Measurements from ENCODE around the gene POLR2L.

Gene POLR2L

DNA sequence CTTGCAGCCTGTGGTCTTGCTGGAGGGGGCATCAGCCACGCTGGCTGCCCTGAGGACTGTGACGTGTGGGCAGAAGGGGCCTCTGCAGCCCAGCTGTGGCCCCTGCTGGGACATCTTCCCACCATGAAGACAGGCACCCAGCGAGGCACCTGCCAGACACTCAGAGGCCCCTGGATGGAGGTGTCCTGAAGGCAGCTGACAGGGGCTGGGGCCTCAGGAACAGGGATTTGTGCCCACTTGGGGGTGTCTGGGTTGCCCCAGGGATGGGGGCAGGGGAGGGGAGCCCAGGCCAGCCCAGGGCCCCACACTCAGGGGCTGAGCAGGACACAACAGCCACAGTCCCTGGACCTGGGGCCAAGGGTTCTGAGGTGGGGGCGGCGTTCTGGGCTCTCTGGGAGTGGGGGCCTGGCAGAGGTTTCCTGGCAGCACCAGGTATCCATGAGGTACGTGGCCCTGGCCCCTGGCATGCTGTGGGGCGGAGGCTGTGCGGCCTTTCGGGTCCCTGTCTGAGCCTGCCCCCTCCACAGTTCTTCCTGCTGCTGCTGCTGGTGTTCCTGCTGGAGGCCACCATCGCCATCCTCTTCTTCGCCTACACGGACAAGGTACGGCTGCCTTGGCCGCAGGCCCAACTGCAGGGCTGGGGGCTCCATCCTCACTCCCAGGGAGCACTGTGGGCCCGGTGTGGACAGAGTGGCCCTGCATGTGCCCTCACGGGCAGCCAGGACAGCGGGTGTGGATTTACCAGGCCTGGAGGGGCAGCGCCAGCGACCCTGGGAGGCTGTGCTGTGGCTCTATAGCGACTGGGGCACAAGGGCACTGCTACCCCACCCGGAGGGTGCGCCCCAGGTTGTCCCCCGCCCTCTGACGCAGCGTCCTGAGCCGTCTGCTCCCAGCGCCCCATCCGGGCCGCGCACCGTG is 21.8 kb upstream of the POLR2L start:
- TF ChIP-seq ZNF274 (IDR thresholded peaks at IDR 0.05; ENCODE audit: low read depth, low read length): no peak
- no peak overlapping the region for H3K4me3 ChIP-seq (ENCODE audit: low read length)

DNA sequence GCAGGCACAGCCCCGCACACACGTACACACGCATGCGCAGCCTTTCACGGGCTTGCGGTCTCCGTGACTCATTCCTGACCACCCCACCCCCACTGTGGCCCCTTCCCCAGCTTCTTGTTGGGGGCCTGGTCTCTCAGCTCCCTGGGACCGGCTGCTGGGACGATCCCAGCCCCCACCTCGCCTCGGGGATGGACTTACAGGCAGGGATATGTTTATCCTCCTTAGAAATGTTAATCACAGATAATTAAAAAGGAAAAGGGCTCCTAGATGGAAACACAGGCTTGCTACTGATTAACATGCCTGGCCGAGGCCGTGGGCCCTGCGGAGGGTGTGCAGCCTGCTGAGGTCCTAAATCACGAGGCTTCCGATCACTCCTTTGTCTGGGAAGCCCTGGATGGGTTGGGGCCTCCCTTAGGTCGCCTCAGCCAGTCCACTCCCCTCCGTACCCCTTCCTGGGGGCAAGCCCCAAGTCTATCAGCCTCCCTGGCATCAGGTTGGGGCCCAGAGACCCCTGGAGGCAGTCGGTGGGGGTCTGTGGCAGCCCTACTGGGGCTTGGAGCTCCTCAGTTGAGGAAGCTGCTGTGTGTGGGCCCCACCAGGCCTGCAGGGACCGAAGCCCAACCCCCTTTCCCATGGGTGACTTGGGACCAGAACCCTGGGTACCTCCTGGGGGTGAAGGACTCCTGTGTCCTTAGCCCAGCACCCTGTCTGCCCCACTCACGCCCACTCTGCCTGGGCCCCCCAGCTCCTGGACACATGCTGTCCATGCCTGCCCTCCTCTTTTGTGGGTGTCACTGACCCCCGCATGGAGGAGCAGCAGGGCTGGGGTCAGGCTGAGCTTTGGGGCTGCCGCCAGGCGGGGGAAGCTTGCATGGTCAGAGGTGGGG is 20.9 kb upstream of the POLR2L start:
- TF ChIP-seq ZNF274 (IDR thresholded peaks at IDR 0.05; ENCODE audit: low read depth, low read length): no peak
- no peak overlapping the region for H3K4me3 ChIP-seq (ENCODE audit: low read length)

DNA sequence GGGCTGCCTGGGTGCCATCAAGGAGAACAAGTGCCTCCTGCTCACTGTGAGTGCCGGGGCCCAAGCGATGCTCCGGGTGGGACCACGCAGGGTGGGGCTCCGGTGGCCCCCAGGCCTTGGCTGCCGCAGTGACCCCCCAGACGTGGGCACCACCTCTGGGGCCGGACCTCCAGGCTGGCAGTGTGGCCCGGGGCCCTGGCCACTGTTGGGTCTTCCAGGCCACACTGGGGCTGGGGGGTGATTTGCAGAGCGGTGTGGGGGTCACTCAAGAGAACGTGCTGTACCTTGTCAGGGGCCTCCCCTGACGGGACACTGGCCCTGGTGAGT is 20.3 kb upstream of the POLR2L start:
- no peak for TF ChIP-seq ZNF274 (IDR thresholded peaks at IDR 0.05; ENCODE audit: low read depth, low read length)
- H3K4me3 ChIP-seq (ENCODE audit: low read length): no peak overlapping the region

DNA sequence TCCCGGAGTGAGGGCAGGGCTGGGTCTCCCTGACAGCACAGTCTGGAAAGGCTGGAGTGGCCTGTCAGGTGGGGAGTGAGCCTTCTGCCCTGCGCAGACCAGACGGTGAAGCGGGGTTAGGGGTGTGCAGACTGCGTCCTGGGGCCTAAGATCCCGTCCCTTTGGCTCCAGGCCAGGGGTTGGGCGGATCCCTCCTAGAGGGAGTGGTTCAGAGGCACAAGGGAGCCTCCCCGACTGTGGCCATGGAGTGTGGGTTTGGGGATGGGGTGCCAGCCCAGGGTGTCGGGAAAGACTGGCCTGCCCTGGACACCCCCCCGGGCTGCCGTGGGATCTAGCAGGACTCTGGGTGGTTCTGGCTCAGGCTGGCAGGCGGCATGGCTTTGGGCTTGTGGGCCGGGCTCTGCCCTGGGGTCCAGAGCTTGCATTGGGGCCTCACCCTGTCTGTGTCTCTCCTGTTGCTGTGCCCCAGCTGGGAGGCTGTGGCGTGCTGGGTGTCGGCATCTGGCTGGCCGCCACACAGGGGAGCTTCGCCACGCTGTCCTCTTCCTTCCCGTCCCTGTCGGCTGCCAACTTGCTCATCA is 19.8 kb upstream of the POLR2L start:
- no peak overlapping the region for H3K4me3 ChIP-seq (ENCODE audit: low read length)
- no peak for TF ChIP-seq ZNF274 (IDR thresholded peaks at IDR 0.05; ENCODE audit: low read depth, low read length)

DNA sequence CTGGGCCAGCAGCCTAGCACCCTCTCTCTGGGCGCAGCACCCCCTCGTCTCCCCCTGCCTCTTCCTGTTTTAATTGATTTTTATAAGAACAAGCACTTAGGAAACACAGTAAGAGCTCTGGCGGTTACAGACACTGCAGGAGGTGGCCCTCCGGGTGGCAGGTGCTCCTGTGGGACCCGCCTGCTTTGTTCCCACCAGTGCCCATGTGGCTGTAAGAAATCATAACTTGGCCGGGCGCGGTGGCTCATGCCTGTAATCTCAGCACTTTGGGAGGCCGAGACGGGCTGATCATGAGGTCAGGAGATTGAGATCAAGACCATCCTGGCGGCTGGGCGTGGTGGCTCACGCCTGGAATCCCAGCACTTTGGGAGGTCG is 18.8 kb upstream of the POLR2L start:
- H3K4me3 ChIP-seq (ENCODE audit: low read length): no peak overlapping the region
- no peak for TF ChIP-seq ZNF274 (IDR thresholded peaks at IDR 0.05; ENCODE audit: low read depth, low read length)

DNA sequence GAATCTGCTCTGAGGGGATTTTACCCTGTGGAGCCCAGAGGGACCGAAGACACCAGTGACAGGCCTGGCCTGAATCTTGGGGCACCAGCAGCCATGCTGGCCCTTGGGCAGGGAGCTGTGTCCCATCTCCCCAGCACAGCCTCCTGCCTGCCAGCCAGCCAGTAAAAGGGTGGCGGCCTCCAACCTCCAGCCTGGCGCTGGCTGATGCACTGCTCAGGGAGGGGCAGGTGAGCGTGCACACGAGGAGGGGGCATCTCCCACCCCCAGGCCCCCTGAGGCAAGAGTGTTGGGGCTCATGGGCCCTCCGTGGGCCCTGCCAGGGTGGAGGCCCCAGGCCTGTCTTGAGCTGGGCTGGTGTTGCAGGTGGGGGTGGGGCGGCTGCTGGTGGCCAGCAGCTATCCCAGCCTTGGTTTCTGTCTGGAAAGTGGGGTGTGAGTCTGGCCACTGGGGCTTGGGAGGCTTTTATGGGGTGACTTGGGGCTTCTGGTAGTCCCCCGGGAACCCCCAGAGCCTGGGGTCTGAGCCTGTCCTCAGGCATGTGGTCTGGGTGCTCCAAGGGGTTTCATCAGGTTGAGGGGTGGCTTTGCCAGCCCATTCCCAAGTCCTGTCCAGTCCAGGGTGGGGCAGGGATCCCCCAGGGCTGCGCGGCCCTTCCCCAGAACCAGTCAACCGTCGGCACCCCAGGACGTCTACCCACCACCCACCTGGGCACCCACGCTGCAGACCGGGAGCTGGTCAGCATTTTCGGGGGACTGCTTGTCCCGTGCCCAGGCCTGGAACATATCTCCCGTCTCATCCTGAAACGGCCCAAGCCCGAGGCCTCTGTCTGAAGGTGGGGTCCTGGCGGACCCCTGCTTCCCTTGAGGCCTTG is 18.1 kb upstream of the POLR2L start:
- H3K4me3 ChIP-seq (ENCODE audit: low read length): no peak overlapping the region
- no peak for TF ChIP-seq ZNF274 (IDR thresholded peaks at IDR 0.05; ENCODE audit: low read depth, low read length)

DNA sequence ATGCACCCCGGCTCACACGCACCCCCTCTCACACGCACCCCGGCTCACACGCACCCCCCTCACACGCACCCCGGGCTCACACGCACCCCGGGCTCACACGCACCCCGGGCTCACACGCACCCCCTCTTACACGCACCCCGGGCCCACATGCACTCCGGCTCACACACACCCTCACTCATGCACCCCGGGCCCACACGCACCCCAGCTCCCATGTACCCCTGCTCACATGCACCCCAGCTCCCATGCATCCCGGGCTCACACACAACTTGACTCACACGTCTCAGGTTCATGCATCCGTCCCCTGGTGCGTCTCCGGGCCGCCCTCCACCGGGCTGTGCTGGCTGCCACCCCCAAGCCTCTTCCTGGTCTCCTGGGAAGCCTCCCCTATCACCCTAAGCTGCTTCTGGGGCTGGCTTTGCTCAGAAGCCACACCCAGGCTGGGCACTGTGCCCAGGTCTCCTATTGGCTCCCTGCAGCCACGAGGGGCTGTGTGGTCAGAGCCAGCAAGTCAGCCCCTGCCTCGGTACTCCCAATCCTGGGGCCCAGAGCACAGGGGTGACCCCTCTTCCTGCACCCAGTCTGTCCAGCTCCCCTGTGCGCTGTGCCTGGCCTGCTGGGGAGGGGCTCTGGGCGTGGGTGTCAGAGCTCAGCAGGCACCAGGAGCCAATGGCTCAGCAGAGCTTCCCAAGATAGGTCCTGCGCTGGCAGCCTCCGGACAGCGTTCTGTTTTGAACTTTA is 17.2 kb upstream of the POLR2L start:
- H3K4me3 ChIP-seq (ENCODE audit: low read length): no peak overlapping the region
- TF ChIP-seq ZNF274 (IDR thresholded peaks at IDR 0.05; ENCODE audit: low read depth, low read length): no peak

DNA sequence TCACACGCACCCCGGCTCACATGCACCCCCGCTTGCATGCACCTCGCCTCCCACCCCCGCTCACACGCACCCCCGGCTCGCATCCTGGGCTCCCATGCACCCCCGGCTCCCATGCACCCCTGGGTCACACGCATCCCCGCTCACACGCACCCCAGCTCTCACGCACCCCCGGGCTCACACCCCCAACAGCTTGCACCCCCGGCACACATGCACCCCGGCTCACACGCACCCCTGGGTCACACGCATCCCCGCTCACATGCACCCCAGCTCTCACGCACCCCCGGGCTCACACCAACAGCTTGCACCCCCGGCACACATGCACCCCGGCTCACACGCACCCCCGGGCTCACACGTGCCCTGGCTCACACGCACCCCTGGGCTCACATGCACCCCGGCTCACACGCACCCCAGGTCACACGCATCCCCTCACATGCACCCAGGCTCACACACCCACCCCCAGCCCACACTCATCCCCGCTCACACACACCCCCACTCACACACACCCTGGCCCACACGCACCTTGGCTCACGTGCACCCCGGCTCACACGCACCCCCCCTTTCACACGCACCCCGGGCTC is 16.5 kb upstream of the POLR2L start:
- H3K4me3 ChIP-seq (ENCODE audit: low read length): no peak overlapping the region
- no peak for TF ChIP-seq ZNF274 (IDR thresholded peaks at IDR 0.05; ENCODE audit: low read depth, low read length)

DNA sequence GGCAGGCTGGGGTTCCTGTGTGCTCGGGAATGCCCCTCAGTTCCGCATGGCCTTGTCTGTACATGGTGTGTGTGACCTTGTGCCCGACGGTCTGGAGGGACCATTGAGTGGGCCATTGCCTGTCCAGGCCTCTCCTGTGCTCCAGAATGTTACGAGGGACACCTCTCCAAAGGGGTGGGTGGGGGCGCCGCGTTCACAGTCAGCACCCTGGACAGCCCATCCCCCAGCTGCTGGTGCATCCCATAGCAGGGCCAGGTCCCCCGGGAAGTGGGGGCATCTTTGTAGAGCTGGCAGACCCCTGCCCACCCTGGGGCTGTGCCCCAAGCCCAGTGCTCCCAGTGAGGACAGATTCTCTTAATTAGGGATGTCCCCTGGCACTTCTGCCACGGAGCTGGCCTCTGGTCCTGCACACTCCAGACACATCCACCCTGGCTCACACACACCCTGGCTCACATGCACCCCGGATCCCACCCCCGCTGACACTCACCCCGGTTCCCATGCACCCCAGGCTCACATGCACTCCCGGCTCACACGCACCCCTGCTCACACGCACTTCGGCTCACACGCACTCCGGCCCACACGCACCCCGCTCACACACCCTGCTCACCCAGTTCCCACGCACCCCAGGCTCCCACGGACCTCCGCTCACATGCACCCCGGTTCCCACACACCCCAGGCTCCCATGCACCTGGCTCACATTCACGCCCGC is 15.9 kb upstream of the POLR2L start:
- no peak overlapping the region for H3K4me3 ChIP-seq (ENCODE audit: low read length)
- no peak for TF ChIP-seq ZNF274 (IDR thresholded peaks at IDR 0.05; ENCODE audit: low read depth, low read length)

DNA sequence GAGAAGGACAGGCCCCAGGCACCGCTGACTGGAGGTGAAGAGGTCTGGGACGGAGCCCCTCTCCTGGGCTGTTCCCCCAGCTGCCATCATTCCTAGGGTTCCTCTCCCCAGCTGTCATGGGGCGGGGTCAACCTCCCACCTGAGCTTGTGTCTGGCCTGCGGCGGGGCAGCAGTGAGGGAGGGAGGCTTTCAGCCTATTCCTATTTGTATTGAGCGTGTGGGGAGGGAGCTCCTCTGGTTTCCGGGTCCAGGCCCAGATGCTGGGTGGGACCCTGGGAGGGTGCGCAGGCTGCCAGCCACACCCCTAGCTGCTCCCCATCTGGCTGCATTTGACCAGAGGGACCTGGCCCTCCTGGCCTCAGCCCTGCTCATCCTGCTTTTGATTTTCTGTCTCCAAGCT is 14.1 kb upstream of the POLR2L start:
- no peak overlapping the region for H3K4me3 ChIP-seq (ENCODE audit: low read length)
- no peak for TF ChIP-seq ZNF274 (IDR thresholded peaks at IDR 0.05; ENCODE audit: low read depth, low read length)

DNA sequence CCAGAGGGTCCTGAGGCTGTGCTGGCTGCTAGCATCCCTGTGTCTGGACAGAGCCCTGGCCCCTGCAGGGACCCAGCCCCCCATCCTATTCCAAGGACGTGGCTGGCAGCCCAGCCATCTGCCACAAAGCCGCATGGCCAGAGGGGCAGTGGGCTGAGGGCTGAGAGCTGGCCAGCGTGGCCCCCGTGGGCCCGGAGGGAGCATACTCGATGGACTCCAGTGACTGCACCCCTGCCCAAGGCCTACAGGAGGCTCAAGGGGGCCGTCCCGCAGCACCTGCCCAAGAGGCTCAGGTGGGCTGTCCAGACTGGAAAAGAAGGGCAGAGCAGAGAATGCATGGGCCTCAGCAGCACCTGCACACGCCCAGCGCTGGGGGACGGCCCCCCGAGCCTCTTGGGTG is 13.5 kb upstream of the POLR2L start:
- no peak for TF ChIP-seq ZNF274 (IDR thresholded peaks at IDR 0.05; ENCODE audit: low read depth, low read length)
- no peak overlapping the region for H3K4me3 ChIP-seq (ENCODE audit: low read length)

DNA sequence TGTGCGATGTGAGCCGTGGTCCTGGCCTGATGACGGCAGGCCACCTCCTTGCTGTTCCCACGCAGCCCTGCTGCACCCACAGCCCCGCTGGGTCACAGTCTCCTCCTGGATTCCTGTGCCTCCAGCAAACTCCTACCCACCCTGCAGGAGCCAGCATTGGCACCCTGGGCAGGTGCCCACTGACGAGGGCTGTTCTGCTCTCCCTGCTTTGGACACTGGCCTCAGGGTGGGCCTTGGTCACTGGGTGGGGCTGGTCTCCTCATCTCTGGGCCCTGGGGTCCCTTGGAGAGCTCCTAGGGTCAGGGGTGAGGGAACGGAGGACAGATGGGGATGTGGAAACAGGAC is 13.0 kb upstream of the POLR2L start:
- no peak for TF ChIP-seq ZNF274 (IDR thresholded peaks at IDR 0.05; ENCODE audit: low read depth, low read length)
- no peak overlapping the region for H3K4me3 ChIP-seq (ENCODE audit: low read length)
